Cardiac fibroblast (primary cell): ENCODE data around the gene HK2.
A peak's percentile ranks its signal among the peaks of the same experiment; 100 is the strongest.

Experiments
- DNase-seq, 2 donors: peaks; one replicate each; pipeline versions ENCODE4 v3.0.0 to v3.0.0-alpha.2; 2010; ENCODE audit warnings: low read depth in 2 of 2
- H3K4me3 ChIP-seq, 2 donors: replicated peaks in 1 of 2; 1 replicate in 1 of 2; 2 replicates in 1 of 2; pipeline ENCODE4 v1.5.1; 2011; ENCODE audit warnings: low read depth in 2 of 2, low read length in 2 of 2, mild to moderate bottlenecking in 2 of 2, moderate library complexity in 1 of 2
- CTCF ChIP-seq: IDR thresholded peaks from one replicate; pipeline ENCODE4 v1.5.1; 2011; ENCODE audit warnings: low read depth, mild to moderate bottlenecking, low read length, inconsistent platforms

Gene HK2

GRCh38 chr2:74835831-74836674, 2.1 kb downstream of the HK2 start:
- peak; percentile 75 for TF ChIP-seq CTCF
- H3K4me3 ChIP-seq, result peak overlapping the region; percentile 86 to 99
- peak; percentile 55 to 70 for DNase-seq

- no peak for DNase-seq
- peak overlapping the region in 1 of 2 donors; percentile 99 for H3K4me3 ChIP-seq
- TF ChIP-seq CTCF, result no peak
These were observed 2.9 kb downstream of the HK2 start for GRCh38 chr2:74836675-74837401.

- no peak for DNase-seq
- no peak for TF ChIP-seq CTCF
- no peak overlapping the region for H3K4me3 ChIP-seq
These were observed 7.7 kb downstream of the HK2 start for GRCh38 chr2:74841641-74842040.

GRCh38 chr2:74843433-74843832, 9.5 kb downstream of the HK2 start:
- H3K4me3 ChIP-seq, result peak overlapping the region in 1 of 2 donors; percentile 18

GRCh38 chr2:74843899-74844298, 10.0 kb downstream of the HK2 start:
- H3K4me3 ChIP-seq, result peak overlapping the region in 1 of 2 donors; percentile 18
- no peak for TF ChIP-seq CTCF
- peak; percentile 80 to 91 for DNase-seq

More at GRCh38 chr2:74843433-74843832, 9.5 kb downstream of the HK2 start:
- peak; percentile 74 to 92 for DNase-seq
- TF ChIP-seq CTCF, result no peak

GRCh38 chr2:74844752-74845151, 10.8 kb downstream of the HK2 start:
- no peak overlapping the region for H3K4me3 ChIP-seq
- TF ChIP-seq CTCF, result no peak
- DNase-seq, result no peak
